Thymus (tissue), 11 donors: Measurements from ENCODE around the gene CHST9. TPM values are rescaled to one million over a fixed set of nuclear protein-coding genes. Genes with fewer than 3 reads are reported as not detected.
"Not testable (repeated sequence)": the region's sequence is repeated elsewhere in the genome, so short reads cannot be mapped to it uniquely, and the experiment has no call there.

Experiments used
- DNase-seq, 9 donors: peaks; one replicate each; pipeline ENCODE4 v3.0.0-alpha.2; 2013; ENCODE audit warnings: low spot score in 9 of 9, low read depth in 6 of 9, missing footprints in 1 of 9
- H3K27ac ChIP-seq, 2 donors: one replicate each; pipeline ENCODE4 v1.5.1; 2013; ENCODE audit warnings: control low read depth in 1 of 2, low read depth in 1 of 2, low read length in 1 of 2, mild to moderate bottlenecking in 1 of 2, moderate library complexity in 1 of 2
- H3K27me3 ChIP-seq, 2 donors: one replicate each; pipeline ENCODE4 v1.5.1; 2013; ENCODE audit warnings: low read length in 1 of 2; ENCODE audit not compliant: control insufficient read depth in 2 of 2, insufficient read depth in 1 of 2
- H3K36me3 ChIP-seq, 2 donors: one replicate each; pipeline ENCODE4 v1.5.1; 2013; ENCODE audit warnings: low read length in 1 of 2, mild to moderate bottlenecking in 1 of 2, moderate library complexity in 1 of 2; ENCODE audit not compliant: control insufficient read depth in 2 of 2, insufficient read depth in 2 of 2
- H3K4me1 ChIP-seq, 2 donors: one replicate each; pipeline ENCODE4 v1.5.1; 2013; ENCODE audit warnings: low read length in 2 of 2; ENCODE audit not compliant: control insufficient read depth in 2 of 2, insufficient read depth in 2 of 2
- H3K4me3 ChIP-seq, 2 donors: one replicate each; pipeline ENCODE4 v1.5.1; 2013; ENCODE audit warnings: low read length in 2 of 2, control low read depth in 1 of 2, mild to moderate bottlenecking in 1 of 2
- H3K9me3 ChIP-seq, 2 donors: one replicate each; pipeline ENCODE4 v1.5.1; 2013; ENCODE audit warnings: low read length in 1 of 2, mild to moderate bottlenecking in 1 of 2; ENCODE audit not compliant: control insufficient read depth in 2 of 2, insufficient read depth in 1 of 2
- WGBS: extraction: QIAGEN DNeasy Blood & Tissue Kit; methylation state at CpG from one replicate; pipeline ENCODE4 v1.1.7; 2013; 5-methylcytosine and 5-hydroxymethylcytosine counted together
- polyA plus RNA-seq: library from polyadenylated mRNA; stranded (reverse); fragments of 200-250 nt; gene quantifications from one replicate; pipeline ENCODE4 v1.2.3, GENCODE V29; 2013
- total RNA-seq: library from RNA; stranded (reverse); fragments of 120-200 nt; gene quantifications from one replicate; pipeline ENCODE4 v1.2.4, GENCODE V29; 2013
- donor health status: healthy.

CHST9 gene
- total and polyA plus RNA-seq, 2 donors = 0.24 to 0.87 TPM

DNA sequence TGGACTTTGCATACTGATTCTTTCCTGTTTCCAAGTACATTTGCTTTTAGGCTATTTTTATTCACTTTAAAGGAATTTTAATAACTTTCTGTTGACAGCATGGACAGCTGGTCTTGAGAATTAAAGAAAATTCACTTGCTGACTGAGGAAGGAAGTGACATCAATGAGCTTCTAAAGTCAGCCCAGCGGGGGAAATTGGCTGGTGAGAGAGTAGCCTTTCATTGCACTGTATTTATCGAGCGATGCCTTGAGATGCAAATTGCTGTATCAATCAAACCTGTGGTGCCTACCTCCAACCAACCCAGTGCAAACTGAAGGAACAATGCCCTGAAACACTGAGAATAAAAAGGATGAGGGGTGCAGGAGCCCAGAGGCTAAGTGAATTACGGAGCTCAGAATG lies 228.2 kb downstream of the CHST9 start:
- H3K27ac ChIP-seq = no peak overlapping the region
- DNase-seq = no peak
- H3K4me3 ChIP-seq = no peak overlapping the region
- H3K27me3 ChIP-seq = no peaks in the 10 kb centered on the region
- no peaks in the 10 kb centered on the region for H3K9me3 ChIP-seq
- no peaks in the 10 kb centered on the region for H3K4me1 ChIP-seq
- 50% methylated on average over 4 of the region's 4 CpGs for WGBS
- H3K36me3 ChIP-seq = no peaks in the 10 kb centered on the region

DNA sequence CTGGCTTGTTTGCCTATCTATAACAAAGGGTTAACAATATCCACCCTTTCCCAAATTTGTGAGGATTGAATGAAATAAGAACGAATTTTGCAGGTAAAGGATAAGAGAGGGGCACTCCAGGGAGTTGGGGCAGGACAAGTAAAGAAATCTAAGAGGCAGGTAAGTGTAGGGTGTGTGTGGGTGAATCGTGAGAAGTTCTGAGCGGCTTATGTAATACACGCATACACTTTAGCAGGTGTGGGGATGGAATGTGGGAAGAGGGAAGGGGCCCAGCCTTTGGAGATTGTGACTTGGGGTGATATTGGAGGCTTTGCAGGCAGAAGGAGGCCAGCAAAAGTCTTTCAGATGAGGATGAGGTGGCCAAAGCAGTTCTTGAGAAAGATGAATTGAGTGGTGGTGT lies 236.4 kb downstream of the CHST9 start:
- no peaks in the 10 kb centered on the region for H3K27me3 ChIP-seq
- no peak overlapping the region for H3K27ac ChIP-seq
- H3K4me1 ChIP-seq = no peaks in the 10 kb centered on the region
- 87% methylated on average over 4 of the region's 4 CpGs for WGBS
- H3K36me3 ChIP-seq = no peaks in the 10 kb centered on the region
- DNase-seq = no peak
- no peak overlapping the region for H3K4me3 ChIP-seq
- no peaks in the 10 kb centered on the region for H3K9me3 ChIP-seq

DNA sequence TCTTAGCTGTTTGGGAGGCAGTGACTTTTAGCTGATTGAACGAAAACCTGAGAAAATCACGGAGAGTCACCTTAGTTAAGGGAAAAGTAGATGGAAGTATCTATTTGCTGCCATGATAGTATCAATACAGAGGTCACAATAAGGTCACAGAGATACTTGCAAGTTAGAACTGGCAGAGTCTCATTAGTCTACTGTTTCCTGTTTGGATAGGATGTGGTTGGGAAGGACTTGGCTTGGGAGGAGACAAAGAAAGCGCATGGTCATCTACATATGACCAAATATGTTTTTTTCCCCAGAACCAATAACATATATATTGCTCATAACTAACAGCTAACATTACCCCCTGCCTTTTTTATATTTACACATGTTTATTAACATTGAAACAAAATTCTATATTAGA lies 241.2 kb downstream of the CHST9 start:
- H3K4me1 ChIP-seq = no peaks in the 10 kb centered on the region
- H3K27ac ChIP-seq = no peak overlapping the region
- DNase-seq = no peak
- H3K4me3 ChIP-seq = no peak overlapping the region
- H3K9me3 ChIP-seq = no peaks in the 10 kb centered on the region
- H3K36me3 ChIP-seq = no peaks in the 10 kb centered on the region
- WGBS = 96% methylated on average over 3 of the region's 3 CpGs
- no peaks in the 10 kb centered on the region for H3K27me3 ChIP-seq

DNA sequence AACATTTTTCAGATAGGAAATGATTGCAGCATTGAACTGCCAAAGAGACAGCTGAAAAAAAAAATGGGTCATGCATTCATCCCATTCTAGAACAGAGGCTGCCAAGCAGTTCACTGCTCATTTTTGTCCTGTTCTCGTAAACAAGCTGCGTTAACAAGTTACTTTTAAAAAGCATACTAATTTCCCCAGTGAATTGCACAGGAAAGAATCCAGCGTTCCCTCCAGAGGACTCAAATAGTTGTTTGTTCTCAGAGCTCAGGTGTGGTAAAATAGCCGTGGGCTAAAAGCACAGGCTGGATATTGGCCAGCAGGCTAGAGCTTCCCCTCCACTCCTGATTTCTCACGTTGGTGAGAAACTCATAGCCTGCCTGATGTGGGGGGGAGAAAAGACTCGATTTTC lies 243.5 kb downstream of the CHST9 start:
- Histone ChIP-seq H3K9me3 (no peaks in the 10 kb centered on the region), H3K4me3 (no peak overlapping the region), H3K27me3 (no peaks in the 10 kb centered on the region), H3K4me1 (no peaks in the 10 kb centered on the region), H3K27ac (no peak overlapping the region), H3K36me3 (no peaks in the 10 kb centered on the region)
- DNase-seq = no peak
- 85% methylated on average over 6 of the region's 6 CpGs for WGBS

DNA sequence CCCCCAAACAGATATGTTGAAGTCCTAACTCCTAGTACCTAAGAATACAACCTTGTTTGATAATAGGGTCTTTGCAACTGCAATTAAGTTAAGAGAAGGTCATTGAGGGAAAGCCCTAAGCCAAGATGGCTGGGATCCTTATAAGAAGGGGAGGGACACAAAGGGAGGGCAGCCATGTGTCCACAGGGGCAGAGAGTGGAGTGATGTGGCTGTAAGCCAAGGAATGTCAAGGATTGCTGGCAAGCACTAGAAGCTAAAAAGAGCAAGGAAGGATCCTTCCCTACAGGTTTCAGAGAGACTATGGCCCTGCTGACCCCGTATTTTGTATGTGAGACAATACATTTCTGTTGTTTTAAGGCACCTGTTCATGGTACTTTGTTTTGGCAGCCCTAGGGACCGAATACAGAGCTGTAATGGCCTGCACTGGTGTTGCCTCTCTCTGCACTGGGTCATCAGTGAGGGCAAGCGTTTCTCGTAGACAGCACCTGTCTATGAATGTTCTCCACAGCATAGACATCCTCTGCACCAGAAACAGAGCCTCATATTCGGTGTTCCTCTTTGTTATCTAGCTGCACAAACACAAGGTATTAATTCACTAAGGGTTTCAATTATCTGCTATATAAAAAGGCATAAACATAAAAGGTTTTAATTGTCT lies 244.2 kb downstream of the CHST9 start:
- H3K4me1 ChIP-seq = no peaks in the 10 kb centered on the region
- 93% methylated on average over 5 of the region's 5 CpGs for WGBS
- DNase-seq = no peak
- no peaks in the 10 kb centered on the region for H3K27me3 ChIP-seq
- H3K4me3 ChIP-seq = no peak overlapping the region
- H3K9me3 ChIP-seq = no peaks in the 10 kb centered on the region
- no peak overlapping the region for H3K27ac ChIP-seq
- H3K36me3 ChIP-seq = no peaks in the 10 kb centered on the region

DNA sequence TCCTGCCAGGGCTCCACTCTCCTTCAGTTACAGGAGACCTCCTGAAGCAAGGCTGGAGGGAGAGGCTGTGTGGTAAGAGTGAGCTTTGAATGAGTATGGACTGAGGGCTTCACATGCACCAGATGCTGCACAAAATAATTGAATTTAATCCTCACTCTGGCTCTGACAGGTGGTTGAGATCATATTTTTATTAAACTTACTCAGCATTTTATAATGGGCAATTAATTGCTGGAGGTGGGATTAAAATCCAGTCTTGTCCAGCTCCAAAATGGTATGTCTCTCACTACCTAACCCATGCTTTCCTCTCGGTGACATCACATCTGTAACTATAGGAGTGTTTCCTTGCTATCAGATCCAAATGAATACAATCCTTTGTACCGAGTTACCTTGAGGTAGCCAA lies 253.4 kb downstream of the CHST9 start:
- no peaks in the 10 kb centered on the region for H3K9me3 ChIP-seq
- no peak for DNase-seq
- no peak overlapping the region for H3K27ac ChIP-seq
- no peaks in the 10 kb centered on the region for H3K4me1 ChIP-seq
- H3K27me3 ChIP-seq = no peaks in the 10 kb centered on the region
- no peak overlapping the region for H3K4me3 ChIP-seq
- 97% methylated on average over 2 of the region's 2 CpGs for WGBS
- no peaks in the 10 kb centered on the region for H3K36me3 ChIP-seq

DNA sequence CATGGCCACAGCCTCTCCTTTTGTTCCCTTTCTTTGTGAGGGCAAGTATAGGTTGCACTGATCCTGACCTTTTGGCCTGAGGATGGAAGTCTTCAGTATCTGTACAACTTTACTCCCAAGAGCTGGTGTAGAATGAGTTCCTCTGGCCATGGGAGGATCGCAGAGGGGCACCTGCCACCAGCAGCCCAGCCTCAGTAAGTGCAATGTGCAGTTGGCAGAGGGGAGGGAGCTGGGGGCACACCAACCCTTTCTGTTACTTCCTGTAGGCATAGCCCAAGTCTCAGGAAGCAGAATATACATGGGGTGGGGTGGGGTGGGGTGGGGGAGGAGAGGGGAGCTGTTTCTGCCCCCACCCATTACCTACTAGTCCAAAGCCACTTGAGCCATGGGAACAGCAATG lies 254.5 kb downstream of the CHST9 start:
- H3K9me3 ChIP-seq = no peaks in the 10 kb centered on the region
- no peaks in the 10 kb centered on the region for H3K36me3 ChIP-seq
- no peak for DNase-seq
- no peaks in the 10 kb centered on the region for H3K4me1 ChIP-seq
- no peak overlapping the region for H3K27ac ChIP-seq
- H3K27me3 ChIP-seq = no peaks in the 10 kb centered on the region
- 32% methylated on average over 1 of the region's 1 CpG for WGBS
- no peak overlapping the region for H3K4me3 ChIP-seq

DNA sequence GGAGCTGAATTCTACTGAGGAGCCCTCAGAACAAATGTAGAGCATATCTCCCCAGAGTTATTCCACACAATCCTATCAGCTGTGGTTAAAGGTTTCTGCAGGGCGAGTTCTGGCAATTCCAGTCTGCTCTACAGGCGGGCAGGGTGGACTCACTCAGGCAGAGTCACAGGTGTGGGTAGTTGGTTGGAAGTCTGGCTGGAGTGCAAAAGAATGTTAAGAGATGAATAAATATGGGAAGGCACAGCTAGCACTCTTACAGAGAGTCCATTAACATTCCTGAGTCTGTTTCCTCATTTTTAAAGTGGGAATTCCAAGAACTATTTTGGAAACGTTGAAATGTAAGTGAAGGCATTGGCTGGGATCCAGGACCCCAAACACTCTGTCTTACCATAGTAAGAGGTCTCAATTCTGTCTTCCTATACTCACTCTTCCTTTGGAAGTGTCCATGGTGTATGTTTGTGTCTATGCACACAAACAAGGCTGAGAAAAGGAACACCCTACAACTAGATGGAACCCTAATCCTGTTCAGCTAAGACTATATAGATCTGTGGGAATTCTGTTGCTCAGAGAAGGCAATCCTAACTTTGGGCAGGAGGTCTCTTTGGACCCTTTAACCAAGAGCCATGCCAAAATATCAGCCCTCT lies 256.3 kb downstream of the CHST9 start:
- 87% methylated on average over 3 of the region's 3 CpGs for WGBS

DNA sequence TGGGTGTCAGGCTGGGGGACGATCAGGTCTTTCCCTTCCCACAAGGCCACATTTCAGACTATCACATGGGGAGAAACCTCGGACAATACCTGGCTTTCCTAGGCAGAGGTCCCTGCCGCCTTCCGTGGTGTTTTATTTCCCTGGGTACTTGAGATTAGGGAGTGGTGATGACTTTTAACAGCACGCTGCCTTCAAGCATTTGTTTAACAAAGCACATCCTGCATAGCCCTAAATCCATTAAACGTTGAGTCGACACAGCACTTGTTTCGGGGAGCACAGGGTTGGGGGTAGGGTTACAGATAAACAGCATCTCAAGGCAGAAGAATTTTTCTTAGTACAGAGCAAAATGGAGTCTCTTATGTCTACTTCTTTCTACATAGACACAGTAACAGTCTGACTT lies 257.3 kb downstream of the CHST9 start:
- H3K27ac ChIP-seq, H3K4me3 ChIP-seq, H3K9me3 ChIP-seq, H3K4me1 ChIP-seq, H3K36me3 ChIP-seq, DNase-seq, H3K27me3 ChIP-seq: not testable (repeated sequence)
- WGBS = 60% methylated on average over 8 of the region's 8 CpGs

More for the DNA sequence above, 256.3 kb downstream of the CHST9 start:
- Histone ChIP-seq H3K27ac (no peak overlapping the region), H3K27me3 (no peaks in the 10 kb centered on the region), H3K4me3 (no peak overlapping the region), H3K36me3 (no peaks in the 10 kb centered on the region), H3K9me3 (no peaks in the 10 kb centered on the region), H3K4me1 (no peaks in the 10 kb centered on the region)
- DNase-seq = no peak
